HepG2 (cell line): ENCODE results near the gene ST8SIA3. TPM values are rescaled to one million over a fixed set of nuclear protein-coding genes. Genes with fewer than 3 reads are reported as not detected.

Source experiments
- ATAC-seq: fragments of 200-7000 bp; cut with Tn5 transposase; 3 replicates; pipeline ENCODE4 v1.9.1; 2020; ENCODE audit warnings: mild to moderate bottlenecking, moderate library complexity
- BruUV-seq: library from RNA; stranded (reverse); fragments of 400-500 nt; replicated peaks from 2 replicates; lab custom pipeline; 2021; lab: Mats Ljungman, UMichigan
- CTCF ChIA-PET: fragments of 300-600 bp; formaldehyde crosslinking; extraction: SDS; loops from one replicate; lab custom pipeline; 2021; ENCODE audit warnings: low total read pairs, inconsistent platforms, low intra/inter-chr PET ratio; lab: Yijun Ruan, JAX
- POLR2A ChIA-PET: fragments of 350-600 bp; sonication (Branson Sonifier 250); formaldehyde crosslinking; loops from one replicate; lab custom pipeline; 2020; ENCODE audit warnings: antibody characterized with exemption, inconsistent platforms; lab: Yijun Ruan, JAX
- DNase-seq: peaks from one replicate; pipeline ENCODE4 v3.0.0-alpha.2; 2015; ENCODE audit warnings: low spot score
- FAIRE-seq: peaks from 3 replicates; lab custom pipeline; 2011; peaks lifted over from hg19 to GRCh38; lab: Jason Lieb, UNC
- H2AFZ ChIP-seq: one replicate; pipeline ENCODE4 v1.6.1; 2011; ENCODE audit warnings: low read length, inconsistent platforms
- H3K27ac ChIP-seq: fragments of 300-600 bp; 3 replicates; pipeline ENCODE4 v1.8.0; 2011; ENCODE audit warnings: mixed run types, mild to moderate bottlenecking, mixed read lengths, low read length, inconsistent platforms; ENCODE audit not compliant: insufficient read depth; ENCODE audit errors: extremely low read length
- H3K27me3 ChIP-seq, 2 experiments: fragments of 200-600 bp in 1 of 2; 2 replicates in 1 of 2; 3 replicates in 1 of 2; pipeline versions ENCODE4 v1.6.0 to v1.8.0; 2011; ENCODE audit warnings: low read length in 2 of 2, mild to moderate bottlenecking in 2 of 2, moderate library complexity in 2 of 2, inconsistent platforms in 1 of 2; ENCODE audit not compliant: insufficient read depth in 2 of 2, control insufficient read depth in 1 of 2
- H3K36me3 ChIP-seq, 2 experiments: fragments of 200-600 bp in 1 of 2; replicated peaks in 1 of 2; 2 replicates in 1 of 2; 3 replicates in 1 of 2; pipeline versions ENCODE4 v1.5.1 to v1.8.0; 2011; ENCODE audit warnings: low read length in 2 of 2, inconsistent platforms in 1 of 2; ENCODE audit not compliant: insufficient read depth in 2 of 2, control insufficient read depth in 1 of 2
- H3K4me1 ChIP-seq: 2 replicates; pipeline ENCODE4 v1.5.1; 2012; ENCODE audit warnings: low read length, inconsistent platforms; ENCODE audit not compliant: insufficient read depth
- H3K4me2 ChIP-seq: 2 replicates; pipeline ENCODE4 v1.6.0; 2011; ENCODE audit warnings: low read depth, low read length, inconsistent platforms
- H3K4me3 ChIP-seq, 3 experiments: fragments of 200-600 bp in 1 of 3; sonication (generic), shearing (Covaris generic) in 1 of 3; replicated peaks in 1 of 3; 2 replicates each; pipeline ENCODE4 v1.5.1; 2011 to 2016; ENCODE audit warnings: low read length in 3 of 3, inconsistent platforms in 2 of 3, low read depth in 2 of 3, mild to moderate bottlenecking in 2 of 3, control low read depth in 1 of 3, mixed read lengths in 1 of 3; ENCODE audit not compliant: insufficient read depth in 1 of 3
- H3K79me2 ChIP-seq: one replicate; pipeline ENCODE4 v1.6.1; 2011; ENCODE audit warnings: low read length, inconsistent platforms; ENCODE audit not compliant: insufficient read depth
- H3K9ac ChIP-seq: 2 replicates; pipeline ENCODE4 v1.6.0; 2011; ENCODE audit warnings: mild to moderate bottlenecking, low read depth, low read length, inconsistent platforms; ENCODE audit not compliant: insufficient read depth
- H3K9me3 ChIP-seq: 2 replicates; pipeline ENCODE4 v1.5.1; 2012; ENCODE audit warnings: mild to moderate bottlenecking, low read length
- H4K20me1 ChIP-seq: 2 replicates; pipeline ENCODE4 v1.6.0; 2011; ENCODE audit warnings: inconsistent platforms, mild to moderate bottlenecking, low read length, moderate library complexity; ENCODE audit not compliant: insufficient read depth
- AKAP8 ChIP-seq: sonication (generic); formaldehyde crosslinking; IDR thresholded peaks from 2 replicates; pipeline ENCODE4 v1.5.1; 2020; ENCODE audit warnings: mild to moderate bottlenecking, missing genetic modification reagents
- DMAP1 ChIP-seq: IDR thresholded peaks from 2 replicates; pipeline ENCODE4 v1.6.1; 2016
- ETS1 ChIP-seq: sonication (generic); formaldehyde crosslinking; IDR thresholded peaks from 2 replicates; pipeline ENCODE4 v1.4.0; 2020; ENCODE audit warnings: missing genetic modification reagents
- NFKBIZ ChIP-seq: IDR thresholded peaks from 2 replicates; pipeline ENCODE4 v1.6.1; 2018; ENCODE audit warnings: missing genetic modification reagents, missing compliant biosample characterization
- POGK ChIP-seq: sonication (generic); formaldehyde crosslinking; conservative IDR thresholded peaks from 2 replicates; pipeline ENCODE4 v1.8.0; 2022; ENCODE audit warnings: mild to moderate bottlenecking, moderate library complexity, missing genetic modification reagents
- SP2 ChIP-seq: sonication (generic); formaldehyde crosslinking; IDR thresholded peaks from 2 replicates; pipeline ENCODE4 v1.5.1; 2020; ENCODE audit warnings: mild to moderate bottlenecking, missing genetic modification reagents
- ZBTB38 ChIP-seq: sonication (generic); formaldehyde crosslinking; IDR thresholded peaks from 2 replicates; pipeline ENCODE4 v1.5.1; 2020; ENCODE audit warnings: mild to moderate bottlenecking, missing genetic modification reagents
- ZEB1 ChIP-seq: IDR thresholded peaks from 2 replicates; pipeline ENCODE4 v1.6.1; 2012; ENCODE audit warnings: mild to moderate bottlenecking, low read depth, inconsistent platforms; ENCODE audit not compliant: insufficient replicate concordance
- ZNF232 ChIP-seq: sonication (generic); formaldehyde crosslinking; IDR thresholded peaks from 2 replicates; pipeline ENCODE4 v1.4.0; 2020; ENCODE audit warnings: missing genetic modification reagents, borderline replicate concordance
- ZNF333 ChIP-seq: sonication (generic); formaldehyde crosslinking; IDR thresholded peaks from 2 replicates; pipeline ENCODE4 v1.4.0; 2020; ENCODE audit warnings: mild to moderate bottlenecking, missing genetic modification reagents, borderline replicate concordance
- ZNF580 ChIP-seq: IDR thresholded peaks from 2 replicates; pipeline ENCODE4 v1.6.1; 2016; ENCODE audit warnings: low read depth, borderline replicate concordance
- ZNF598 ChIP-seq: sonication (generic); formaldehyde crosslinking; IDR thresholded peaks from 2 replicates; pipeline ENCODE4 v1.5.1; 2020; ENCODE audit warnings: mild to moderate bottlenecking, missing genetic modification reagents, borderline replicate concordance
- ZNF891 ChIP-seq: sonication (generic); formaldehyde crosslinking; IDR thresholded peaks from 2 replicates; pipeline ENCODE4 v1.5.0; 2020; ENCODE audit warnings: mild to moderate bottlenecking, missing genetic modification reagents
- WGBS: methylation state at CpG from one replicate; pipeline ENCODE4 v1.1.6; 2017; ENCODE audit warnings: low lambda C conversion rate; 5-methylcytosine and 5-hydroxymethylcytosine counted together
- in situ Hi-C: cut with HindIII; loops from 2 replicates; pipeline ENCODE4 v1.10.0; 2017; ENCODE audit warnings: low pct_unique_long_range_greater_than_20kb; ENCODE audit not compliant: extremely low pct_ligation_motif_present
- intact Hi-C: fragments of 100-400 bp; cut with micrococcal nuclease; formaldehyde crosslinking; loops from one replicate; pipeline ENCODE4 v1.10.0; 2022; ENCODE audit not compliant: unreplicated experiment
- polyA plus RNA-seq, 8 experiments: library from polyadenylated mRNA; depleted of rRNA in 3 of 8; stranded (reverse) in 7 of 8; unstranded in 1 of 8; fragments of >200 nt; fragmentation: Illumina TruSeq in 4 of 8; extraction: Trizol in 4 of 8; gene quantifications; 2 replicates each; pipeline versions ENCODE4 v1.2.1 to v1.2.3, GENCODE V29; 2011 to 2016; ENCODE audit warnings: low read depth in 4 of 8, missing spikeins in 1 of 8, mixed read lengths in 1 of 8; ENCODE audit not compliant: insufficient read depth in 1 of 8
- total RNA-seq, 5 experiments: library from RNA; depleted of rRNA; stranded (reverse); fragments of >200 nt; fragmentation: Illumina TruSeq; extraction: Trizol; gene quantifications; 2 replicates each; pipeline ENCODE4 v1.2.3, GENCODE V29; 2016; ENCODE audit warnings: low read depth in 1 of 5
- TF ChIP-seq, protein P1 (sequence below): sonication (generic); formaldehyde crosslinking; IDR thresholded peaks from 2 replicates; pipeline ENCODE4 v1.8.1; 2023; ENCODE audit warnings: mild to moderate bottlenecking, missing genetic modification reagents, borderline replicate concordance
- TF ChIP-seq, protein P2 (sequence below): sonication (generic); formaldehyde crosslinking; IDR thresholded peaks from 2 replicates; pipeline ENCODE4 v1.5.1; 2020; ENCODE audit warnings: mild to moderate bottlenecking, missing genetic modification reagents, borderline replicate concordance

Gene ST8SIA3
- total and polyA plus RNA-seq, 2 of the 13 experiments (the other 11 are each of a cell fraction or from before 2014, with no cell fraction given) = not detected

DNA sequence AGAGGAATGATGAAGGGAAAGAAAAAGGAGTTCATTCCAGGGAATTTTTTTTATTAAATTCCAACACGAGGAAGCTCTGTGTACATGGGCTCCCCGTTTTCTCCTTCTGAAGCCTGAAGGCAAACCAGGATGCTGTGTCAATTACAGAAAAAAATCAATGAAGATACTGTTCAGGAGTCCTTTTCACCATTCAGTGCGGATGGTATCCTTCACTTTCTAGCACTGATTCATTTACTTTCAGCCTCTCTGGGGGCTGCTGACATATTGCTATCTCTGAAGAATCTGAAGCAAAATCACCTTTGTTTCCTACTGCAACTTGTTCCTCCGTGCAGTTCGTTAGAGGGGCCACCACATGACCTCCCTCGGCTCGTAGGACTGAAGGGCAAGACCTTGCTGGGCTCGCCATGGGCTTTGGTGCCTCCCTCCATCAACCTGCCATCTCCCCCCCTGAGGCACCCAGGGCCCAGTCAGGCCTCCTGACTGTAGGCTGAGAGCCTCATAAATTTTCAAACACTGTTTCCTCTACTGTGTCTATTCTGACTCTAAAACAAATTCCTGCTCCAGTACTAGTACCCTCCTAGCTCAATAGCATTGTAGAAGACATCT lies 25.5 kb upstream of the ST8SIA3 start:
- no peak overlapping the region for H3K4me3 ChIP-seq
- in situ Hi-C loops = no loop called here
- ATAC-seq (no peak), DNase-seq (no peak), FAIRE-seq (no peak)
- H3K9ac ChIP-seq = no peak overlapping the region
- H4K20me1 ChIP-seq = no peaks in the 10 kb centered on the region
- H2AFZ ChIP-seq = no peak overlapping the region
- no peaks in the 10 kb centered on the region for H3K79me2 ChIP-seq
- no peak overlapping the region for H3K27ac ChIP-seq
- intact Hi-C loops = no loop called here
- H3K9me3 ChIP-seq = no peaks in the 10 kb centered on the region
- POLR2A ChIA-PET = no interaction called here
- no peaks in the 10 kb centered on the region for H3K4me1 ChIP-seq
- no peak overlapping the region for H3K4me2 ChIP-seq
- no peaks in the 10 kb centered on the region for H3K36me3 ChIP-seq
- peaks cover 0 to 2% of the 10 kb centered on the region in 2 experiments; a peak in 3 of 5 replicates for H3K27me3 ChIP-seq
- CTCF ChIA-PET = no interaction called here
- no TSS peak for BruUV-seq
- 6% methylated on average over 7 of the region's 8 CpGs for WGBS
- TF ChIP-seq ZNF598 (CRISPR knock-in tag) (no peak), SP2 (CRISPR knock-in tag) (no peak), POGK (CRISPR knock-in tag) (no peak), ZNF232 (CRISPR knock-in tag) (no peak), ZNF580 (no peak), NFKBIZ (CRISPR knock-in tag) (no peak), ZNF891 (CRISPR knock-in tag) (no peak), ZBTB38 (CRISPR knock-in tag) (no peak), AKAP8 (no peak), ZNF333 (CRISPR knock-in tag) (no peak), ZEB1 (no peak), ETS1 (no peak), DMAP1 (CRISPR knock-in tag) (no peak)
- TF ChIP-seq, protein P1, sequence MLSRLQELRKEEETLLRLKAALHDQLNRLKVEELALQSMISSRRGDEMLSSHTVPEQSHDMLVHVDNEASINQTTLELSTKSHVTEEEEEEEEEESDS = no peak
- TF ChIP-seq, protein P2, sequence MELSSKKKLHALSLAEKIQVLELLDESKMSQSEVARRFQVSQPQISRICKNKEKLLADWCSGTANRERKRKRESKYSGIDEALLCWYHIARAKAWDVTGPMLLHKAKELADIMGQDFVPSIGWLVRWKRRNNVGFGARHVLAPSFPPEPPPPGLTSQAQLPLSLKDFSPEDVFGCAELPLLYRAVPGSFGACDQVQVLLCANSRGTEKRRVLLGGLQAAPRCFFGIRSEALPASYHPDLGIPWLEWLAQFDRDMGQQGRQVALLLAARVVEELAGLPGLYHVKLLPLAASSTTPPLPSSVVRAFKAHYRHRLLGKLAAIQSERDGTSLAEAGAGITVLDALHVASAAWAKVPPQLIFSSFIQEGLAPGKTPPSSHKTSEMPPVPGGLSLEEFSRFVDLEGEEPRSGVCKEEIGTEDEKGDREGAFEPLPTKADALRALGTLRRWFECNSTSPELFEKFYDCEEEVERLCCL = no peak
